Measurements from ENCODE around the gene NMUR1. TPM values are rescaled to one million over a fixed set of nuclear protein-coding genes. Genes with fewer than 3 reads are reported as not detected.
A peak's percentile ranks its signal among the peaks of the same experiment; 100 is the strongest.
"Not testable (repeated sequence)": the region's sequence is repeated elsewhere in the genome, so short reads cannot be mapped to it uniquely, and the experiment has no call there.

NMUR1 gene, protein sequence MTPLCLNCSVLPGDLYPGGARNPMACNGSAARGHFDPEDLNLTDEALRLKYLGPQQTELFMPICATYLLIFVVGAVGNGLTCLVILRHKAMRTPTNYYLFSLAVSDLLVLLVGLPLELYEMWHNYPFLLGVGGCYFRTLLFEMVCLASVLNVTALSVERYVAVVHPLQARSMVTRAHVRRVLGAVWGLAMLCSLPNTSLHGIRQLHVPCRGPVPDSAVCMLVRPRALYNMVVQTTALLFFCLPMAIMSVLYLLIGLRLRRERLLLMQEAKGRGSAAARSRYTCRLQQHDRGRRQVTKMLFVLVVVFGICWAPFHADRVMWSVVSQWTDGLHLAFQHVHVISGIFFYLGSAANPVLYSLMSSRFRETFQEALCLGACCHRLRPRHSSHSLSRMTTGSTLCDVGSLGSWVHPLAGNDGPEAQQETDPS
- 0.38 TPM for total RNA-seq
- long read RNA-seq = 0 reads

DNA sequence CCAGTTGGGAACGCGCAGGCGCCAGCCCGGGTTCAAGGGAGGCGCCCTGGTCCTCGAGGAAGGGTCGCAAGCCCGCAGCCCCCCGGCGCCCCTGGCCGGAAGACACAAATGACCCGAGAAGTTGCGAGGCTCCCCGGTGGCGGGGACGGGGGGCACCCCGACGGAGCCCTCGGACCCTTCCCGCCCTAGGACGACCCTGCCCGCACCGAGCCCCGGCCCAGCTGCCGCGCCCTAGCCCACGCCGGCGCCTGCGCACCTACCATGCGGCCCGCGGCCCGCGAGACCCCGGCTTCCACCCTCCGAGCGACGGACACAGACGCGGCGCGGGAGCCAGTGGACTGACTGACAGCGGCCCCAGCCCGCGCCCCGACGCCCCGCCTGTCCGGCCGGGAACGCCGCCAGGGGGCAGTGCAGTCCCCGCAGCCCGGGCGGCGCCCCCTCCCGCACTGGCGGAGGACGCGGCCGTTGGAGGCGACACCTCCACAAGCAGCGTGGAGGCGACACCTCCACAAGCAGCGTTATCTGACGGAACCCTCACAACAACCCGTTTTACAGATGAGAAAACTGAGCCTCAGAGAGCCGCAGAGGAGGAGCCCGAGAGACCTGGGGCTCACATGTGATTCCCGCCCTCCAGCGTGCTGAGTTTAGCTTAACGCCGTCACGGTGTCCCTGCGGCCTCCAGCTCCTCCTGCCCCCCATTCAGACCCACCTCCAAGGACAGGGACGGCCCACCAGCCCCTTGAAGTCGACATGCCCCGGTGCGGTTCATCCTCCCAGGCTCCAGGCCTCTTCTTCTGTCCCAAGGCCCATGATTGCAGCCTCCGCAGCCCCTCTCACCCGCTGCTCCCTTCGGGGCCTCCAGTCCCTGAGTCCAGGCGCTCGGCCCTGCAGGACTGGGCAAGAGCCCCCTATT, at the start of gene NMUR1:
TSS of gene NMUR1 (minus strand) at position 347 of the 913 bp plus-strand sequence. CDS start at position 263, 84 bp downstream.
- DNase-seq (ENCODE audit: missing footprints) (peak; percentile 90), ATAC-seq (peak; percentile 81)
- intact Hi-C loops (cut with DNase I) = loop anchor here (1.0 kb wide), 1 partner anchor 27 kb away; no protein-coding TSS in a partner anchor

DNA sequence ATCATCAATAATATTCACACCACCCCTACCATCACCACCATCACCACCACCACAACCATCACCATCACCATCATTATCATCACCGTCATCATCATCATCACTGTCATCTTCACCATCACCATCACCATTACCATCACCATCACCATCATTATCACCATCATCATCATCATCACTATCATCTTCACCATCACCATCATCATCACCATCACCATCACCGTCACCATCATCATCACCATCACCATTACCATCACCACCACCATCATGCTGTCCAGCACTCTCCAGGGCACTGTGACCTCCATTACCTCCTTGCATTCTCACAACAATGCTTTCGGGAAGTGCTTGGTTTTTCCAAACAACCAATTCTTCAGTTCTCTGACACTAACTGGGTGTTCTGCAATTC, 49.3 kb upstream of the NMUR1 start:
- ATAC-seq = no peak
- DNase-seq (ENCODE audit: missing footprints) = no peak
- intact Hi-C loops (cut with DNase I) = no loop called here

DNA sequence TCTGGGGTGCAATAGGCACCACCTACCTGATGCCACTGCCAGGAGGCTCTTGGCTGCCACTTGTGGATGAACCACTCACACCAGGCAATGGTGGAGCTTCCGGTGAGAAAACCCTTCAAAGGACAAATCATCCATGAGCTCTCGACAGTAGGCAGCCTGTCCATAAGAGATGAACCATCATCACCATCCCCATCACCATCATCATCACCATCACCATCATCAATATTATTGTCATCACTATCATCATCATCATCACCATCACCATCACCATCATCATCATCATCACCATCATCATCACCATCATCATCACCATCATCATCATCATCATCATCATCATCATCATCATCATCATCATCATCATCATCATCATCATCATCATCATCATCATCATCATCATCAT, 48.4 kb upstream of the NMUR1 start:
- DNase-seq (ENCODE audit: missing footprints); ATAC-seq; intact Hi-C loops (cut with DNase I): not testable (repeated sequence)

DNA sequence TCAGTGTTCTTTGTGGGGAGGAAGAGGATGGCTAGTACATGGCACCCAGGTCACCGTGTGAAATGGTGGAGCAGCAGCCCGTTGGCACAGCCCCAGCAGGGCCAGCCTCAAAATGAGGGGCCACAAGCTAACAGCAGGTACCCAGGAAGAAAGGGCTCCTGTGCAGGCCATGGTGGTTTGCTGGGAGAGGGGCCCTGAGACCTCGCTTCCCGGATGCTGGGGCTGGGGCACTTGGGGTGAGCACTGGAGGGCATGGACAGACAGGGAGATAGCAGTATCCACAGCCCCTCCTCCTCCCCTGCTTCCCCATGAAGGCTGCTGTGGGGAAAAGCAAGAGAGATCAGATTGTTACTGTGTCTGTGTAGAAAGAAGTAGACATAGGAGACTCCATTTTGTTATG, 46.2 kb upstream of the NMUR1 start:
- ATAC-seq (no peak), DNase-seq (ENCODE audit: missing footprints) (no peak)
- intact Hi-C loops (cut with DNase I) = no loop called here

DNA sequence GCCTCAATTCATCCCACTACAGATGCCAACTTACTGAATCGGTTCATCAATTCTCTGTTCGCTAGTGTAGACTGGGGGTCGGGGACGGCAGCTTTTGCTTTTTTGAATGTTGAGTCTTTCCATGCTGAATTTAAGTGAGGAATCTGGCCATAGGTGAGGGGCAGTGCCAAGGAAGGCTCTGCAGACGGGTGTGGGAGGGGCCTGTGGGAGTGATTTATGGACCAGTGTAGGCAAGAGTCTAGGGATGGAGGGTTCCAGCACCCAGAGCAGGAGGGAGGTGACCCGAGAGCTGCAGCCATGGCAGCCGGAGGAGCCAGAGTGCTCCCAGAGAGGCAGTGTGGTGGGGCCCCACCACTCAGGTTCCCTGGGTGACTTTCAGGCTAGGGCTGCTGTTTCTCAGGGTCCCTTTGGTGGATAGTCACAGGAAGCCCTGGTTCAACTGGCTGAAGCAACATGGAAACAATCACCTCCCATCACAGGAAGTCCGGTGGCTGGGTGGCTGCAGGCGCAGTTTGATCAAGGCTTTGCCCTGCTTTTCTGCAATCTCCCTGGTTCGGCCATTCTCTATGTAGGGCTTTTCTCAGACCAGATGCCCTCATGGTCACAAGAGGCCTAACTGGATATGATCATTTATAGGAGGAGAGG, 45.5 kb upstream of the NMUR1 start:
- DNase-seq (ENCODE audit: missing footprints) (no peak), ATAC-seq (no peak)
- intact Hi-C loops (cut with DNase I) = no loop called here

DNA sequence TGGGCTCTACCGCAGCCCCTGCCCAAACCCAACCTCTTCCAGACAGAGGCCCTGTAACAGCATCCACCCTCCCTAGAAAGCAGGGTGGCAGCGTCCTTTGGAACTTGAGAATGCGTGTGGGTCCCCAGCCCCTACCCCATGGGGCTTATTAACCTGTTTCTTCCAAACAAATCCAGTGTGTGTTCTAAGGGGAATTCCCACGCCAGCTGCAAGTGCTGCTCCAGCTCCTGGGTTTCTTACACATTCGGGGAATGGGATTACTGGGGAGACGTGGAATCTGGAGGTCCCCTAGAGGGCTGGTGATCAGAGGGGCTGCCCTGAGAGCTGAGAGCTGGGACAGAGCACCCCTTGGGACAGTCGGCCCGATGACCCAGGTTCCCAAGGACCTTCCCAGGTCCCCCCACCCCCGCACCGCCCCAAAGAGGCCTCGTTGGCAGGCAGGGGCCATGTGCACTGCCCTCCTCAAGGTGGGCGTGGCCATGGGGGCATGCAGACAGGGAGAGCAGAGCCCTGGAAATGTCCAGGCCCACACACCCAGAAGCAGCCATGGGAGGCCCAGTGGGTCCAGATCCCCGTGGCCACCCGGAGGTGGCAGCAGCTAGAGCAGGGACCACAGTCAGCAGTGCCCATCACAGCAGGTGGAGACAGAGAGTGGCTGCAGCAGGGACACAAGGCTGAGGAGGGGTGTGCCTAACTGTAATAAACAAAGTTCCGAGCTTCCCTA, 43.6 kb upstream of the NMUR1 start:
- DNase-seq (ENCODE audit: missing footprints) (no peak), ATAC-seq (no peak)
- intact Hi-C loops (cut with DNase I) = no loop called here

DNA sequence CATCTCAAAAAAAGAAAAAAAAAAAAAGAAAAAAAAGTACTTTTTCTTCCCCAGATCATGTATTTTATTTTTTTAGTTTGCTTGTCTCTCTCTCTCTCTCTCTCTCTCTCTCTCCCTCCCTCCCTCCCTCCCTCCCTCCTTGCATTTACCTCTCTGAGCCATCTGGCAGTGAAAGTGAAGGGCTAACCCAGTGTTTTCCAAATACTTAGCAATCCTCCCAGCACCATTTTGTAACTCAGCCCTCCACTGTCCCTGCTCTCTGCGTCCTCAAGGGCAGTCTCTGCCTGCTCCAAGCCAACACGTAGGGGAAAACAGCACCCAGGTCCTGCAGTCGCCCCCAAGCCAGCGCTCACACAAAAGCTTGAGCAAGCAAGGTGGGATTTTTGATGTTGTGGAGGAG, 42.9 kb upstream of the NMUR1 start:
- no peak for ATAC-seq
- intact Hi-C loops (cut with DNase I) = no loop called here
- no peak for DNase-seq (ENCODE audit: missing footprints)

DNA sequence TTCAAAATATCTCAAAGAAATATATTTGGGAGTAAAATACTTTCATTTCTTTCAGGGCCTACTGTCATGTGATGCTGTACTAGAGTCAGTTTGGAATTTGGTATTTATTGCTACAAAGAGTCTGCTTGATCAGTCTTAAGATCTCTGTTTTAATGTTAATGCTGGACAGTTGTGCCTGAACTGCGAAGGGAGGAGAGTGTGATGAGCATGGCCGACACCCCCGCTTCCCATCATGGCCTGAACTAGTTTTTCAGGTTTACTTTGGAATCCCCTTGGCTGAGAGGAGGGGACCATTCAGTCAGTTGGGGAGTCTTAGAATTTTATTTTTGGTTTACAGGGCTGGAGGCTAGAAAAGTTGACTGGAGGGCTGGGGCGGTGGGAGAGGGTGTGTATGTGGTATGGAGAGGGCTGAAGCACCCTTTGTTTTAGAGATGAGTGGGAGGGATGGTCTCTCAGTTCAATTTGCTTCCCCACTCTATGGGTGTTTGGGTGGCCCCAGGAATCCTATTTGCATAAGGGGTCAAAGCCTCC, 41.5 kb upstream of the NMUR1 start:
- intact Hi-C loops (cut with DNase I) = no loop called here

DNA sequence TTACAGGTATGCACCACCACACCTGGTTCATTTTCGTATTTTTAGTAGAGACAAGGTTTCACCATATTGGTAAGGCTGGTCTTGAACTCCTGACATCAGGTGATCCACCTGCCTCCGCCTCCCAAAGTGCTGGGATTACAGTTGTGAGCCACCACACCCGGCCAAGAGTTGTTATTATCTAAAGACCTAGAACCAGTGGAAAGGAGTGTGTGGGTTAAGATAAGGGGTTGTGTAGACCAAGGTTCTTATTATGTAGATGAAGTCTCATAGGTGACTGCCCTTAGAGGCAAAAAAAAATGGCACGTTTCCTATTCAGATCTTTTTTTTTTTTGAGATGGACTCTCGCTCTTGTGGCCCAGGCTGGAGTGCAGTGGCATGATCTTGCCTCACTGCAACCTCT, 40.7 kb upstream of the NMUR1 start:
- intact Hi-C loops (cut with DNase I); ATAC-seq: not testable (repeated sequence)

More for the DNA sequence above, 41.5 kb upstream of the NMUR1 start:
- no peak for ATAC-seq
- no peak for DNase-seq (ENCODE audit: missing footprints)

DNA sequence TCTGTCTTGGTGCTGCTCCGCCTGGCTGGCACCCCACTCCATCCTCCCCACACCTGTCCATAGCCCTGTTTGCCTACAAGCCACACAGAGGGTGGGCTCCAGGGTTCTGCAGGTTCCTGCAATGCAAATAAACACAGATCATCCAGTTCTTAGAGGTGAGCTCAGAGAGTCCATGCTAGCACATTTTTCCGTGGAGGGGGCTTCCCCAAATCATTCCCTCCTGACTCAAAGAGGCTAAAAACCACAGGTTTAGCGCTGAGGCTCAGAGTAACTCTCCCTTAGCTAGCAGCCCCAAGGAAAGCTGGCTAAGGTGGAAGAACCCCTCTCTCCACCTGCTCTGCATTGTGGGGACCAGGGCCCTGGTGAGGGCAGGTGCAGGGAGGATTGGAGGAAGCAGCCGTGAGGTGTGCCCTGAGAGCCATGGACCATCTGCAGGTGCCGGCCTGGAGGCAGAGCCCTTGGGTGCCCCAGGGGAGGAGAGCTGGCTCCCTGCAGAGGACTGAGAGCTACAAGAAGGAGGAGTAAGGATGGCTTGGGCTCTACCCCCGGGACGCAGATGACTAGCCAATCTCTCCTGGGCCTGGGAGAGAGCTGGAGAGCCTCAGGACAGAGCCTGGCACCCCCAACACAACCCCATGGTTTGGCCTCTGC, 38.7 kb upstream of the NMUR1 start:
- intact Hi-C loops (cut with DNase I) = no loop called here
- DNase-seq (ENCODE audit: missing footprints) = no peak
- ATAC-seq = no peak

More for the DNA sequence above, 40.7 kb upstream of the NMUR1 start:
- DNase-seq (ENCODE audit: missing footprints) = not testable (repeated sequence)

DNA sequence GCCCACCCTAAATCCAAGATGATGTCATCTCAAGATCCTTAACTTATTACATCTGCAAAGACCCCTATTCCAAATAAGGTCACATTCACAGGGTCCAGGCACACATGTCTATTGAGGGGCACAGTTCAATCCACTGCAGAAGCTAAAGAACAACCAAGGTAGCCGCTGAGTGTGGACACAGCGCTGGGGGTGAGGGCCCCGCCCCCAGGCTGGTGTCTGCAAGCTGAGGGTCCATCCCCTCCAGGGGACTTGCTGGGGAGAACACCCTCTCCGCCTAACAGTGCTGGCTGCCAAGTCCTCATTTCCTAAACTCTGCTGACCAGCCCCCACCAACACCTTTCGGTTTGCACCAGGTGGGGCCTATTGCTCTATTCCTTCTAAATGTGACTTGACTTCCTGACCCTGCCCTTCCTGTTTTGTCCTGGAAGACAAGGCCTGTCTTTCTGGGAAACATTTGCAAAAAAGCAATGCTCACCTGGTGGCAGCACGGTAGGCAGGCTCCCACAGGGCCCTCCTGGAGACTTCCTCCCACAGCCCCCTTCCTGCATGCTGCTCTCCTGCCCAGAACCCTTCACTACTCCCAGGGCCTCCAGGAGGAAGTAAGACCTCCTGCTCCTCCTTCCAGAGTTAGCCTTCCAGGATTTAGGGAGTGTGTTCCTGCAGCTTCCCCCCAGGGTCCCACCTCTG, 38.0 kb upstream of the NMUR1 start:
- DNase-seq (ENCODE audit: missing footprints) (no peak), ATAC-seq (no peak)
- intact Hi-C loops (cut with DNase I) = no loop called here

DNA sequence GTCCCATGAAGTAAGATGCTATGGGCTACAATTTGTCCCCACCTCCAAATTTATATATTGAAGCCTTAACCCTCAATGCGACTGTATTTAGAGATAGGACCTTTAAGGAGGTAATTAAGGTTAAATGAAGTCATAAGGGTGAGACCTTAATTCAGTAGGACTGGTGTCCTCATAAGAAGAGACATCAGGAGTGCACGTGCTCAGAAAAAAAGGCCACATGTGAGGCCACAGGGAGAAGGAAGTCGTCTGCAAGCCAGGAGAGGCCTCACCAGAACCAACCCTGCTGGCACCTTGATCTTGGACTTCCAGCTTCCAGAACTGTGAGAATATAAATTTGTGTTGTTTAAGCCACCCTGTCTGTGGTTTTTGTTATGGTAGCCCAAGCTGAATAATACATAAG, 36.9 kb upstream of the NMUR1 start:
- intact Hi-C loops (cut with DNase I) = no loop called here
- DNase-seq (ENCODE audit: missing footprints) (no peak), ATAC-seq (no peak)

DNA sequence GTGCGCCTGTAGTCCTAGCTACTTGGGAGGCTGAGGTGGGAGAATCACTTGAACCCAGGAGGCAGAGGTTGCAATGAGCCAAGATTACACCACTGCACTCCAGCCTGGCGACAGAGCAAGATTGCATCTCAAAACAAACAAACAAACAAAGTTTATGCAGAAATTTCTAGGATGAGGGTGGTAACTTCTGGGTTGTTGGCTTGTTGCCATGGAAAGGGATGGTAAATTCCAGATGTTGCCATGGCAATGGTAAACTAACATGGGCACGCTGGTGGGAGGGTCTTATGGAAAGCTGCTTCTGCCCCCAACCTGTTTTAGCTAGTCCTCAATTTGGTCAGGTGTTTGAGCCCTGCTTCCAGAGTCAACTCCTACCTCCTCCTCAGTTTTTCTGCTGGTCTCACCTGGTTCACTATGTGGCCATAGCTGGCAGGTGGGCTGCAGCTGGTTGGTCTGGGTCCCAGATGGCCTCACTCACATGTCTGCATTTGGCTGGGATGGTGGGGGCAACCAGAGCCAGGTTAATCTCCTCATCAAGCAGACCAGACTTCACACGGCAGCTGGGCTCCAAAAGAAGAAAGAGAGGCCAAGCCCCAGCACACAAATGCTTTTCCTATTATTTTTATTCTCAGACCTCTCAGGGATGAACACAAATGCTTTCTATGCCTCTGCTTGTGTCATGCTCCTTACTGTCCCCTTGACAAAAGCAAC, 35.8 kb upstream of the NMUR1 start:
- DNase-seq (ENCODE audit: missing footprints) = no peak
- ATAC-seq = no peak
- intact Hi-C loops (cut with DNase I) = no loop called here

DNA sequence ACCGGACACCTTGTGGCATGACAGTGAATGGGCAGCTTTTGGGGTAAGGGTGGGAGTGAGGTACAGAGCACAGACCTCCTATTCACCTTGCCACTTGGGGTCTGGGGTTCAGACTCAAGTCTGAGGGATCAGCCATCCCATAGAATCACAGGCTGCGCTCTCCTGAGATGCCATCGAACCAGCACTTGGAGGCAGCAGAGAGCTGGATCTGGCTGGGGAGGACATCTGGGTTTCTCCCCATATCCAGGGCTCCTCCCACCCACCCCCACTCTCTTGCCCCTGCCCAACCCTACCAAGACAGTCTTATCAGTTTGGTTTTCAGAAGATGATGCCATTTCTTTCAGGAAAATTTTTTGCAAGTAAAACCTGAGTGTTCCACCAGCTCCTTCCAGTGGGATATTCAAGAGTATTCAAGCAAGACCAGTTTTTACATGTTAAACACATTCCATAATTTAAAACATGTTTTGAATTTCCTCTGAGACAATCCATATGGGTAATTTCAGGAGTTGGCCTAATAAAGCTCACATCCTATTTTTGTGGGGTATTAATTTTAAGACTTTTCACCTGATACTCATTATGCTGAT, 33.2 kb upstream of the NMUR1 start:
- DNase-seq (ENCODE audit: missing footprints) (no peak), ATAC-seq (peak; percentile 83)
- intact Hi-C loops (cut with DNase I) = loop anchor here (2.0 kb wide), 1 partner anchor 37 kb away; no protein-coding TSS in a partner anchor

DNA sequence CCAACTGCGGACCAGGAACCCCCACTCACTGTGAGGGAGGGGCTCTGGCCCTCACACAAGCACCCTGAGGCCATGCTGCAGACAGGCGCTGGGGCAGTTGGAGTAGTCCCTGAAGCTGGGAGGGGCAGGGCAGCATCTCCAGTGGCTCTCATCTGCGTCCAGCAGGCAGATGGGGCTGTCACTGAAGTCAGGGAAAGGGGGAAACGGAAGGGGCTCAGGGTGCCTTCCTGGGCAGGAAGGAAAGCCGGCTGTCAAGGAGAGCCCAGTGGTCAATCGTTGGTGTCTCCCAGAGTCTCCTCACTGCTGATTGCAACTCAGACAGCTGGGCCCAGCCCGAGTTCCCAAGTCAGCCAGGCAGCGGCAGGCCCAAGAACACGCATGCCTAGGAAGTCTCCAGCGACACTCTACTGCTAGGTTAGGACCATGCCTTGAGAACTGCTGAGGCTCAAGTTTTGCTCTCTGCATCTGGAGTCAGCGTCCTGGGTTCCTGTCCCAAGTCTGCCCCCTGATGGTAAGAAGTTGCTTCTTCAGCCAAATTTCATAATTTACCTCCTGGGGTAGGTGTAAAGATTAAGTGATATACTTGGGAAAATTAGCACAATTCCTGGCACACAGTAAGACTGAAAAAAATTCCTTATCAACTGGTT, 27.4 kb upstream of the NMUR1 start:
- DNase-seq (ENCODE audit: missing footprints) = peak; percentile 83
- ATAC-seq = peak; percentile 94
- intact Hi-C loops (cut with DNase I) = loop anchor here (1.0 kb wide), 2 partner anchors 26 to 75 kb away; no protein-coding TSS in a partner anchor

DNA sequence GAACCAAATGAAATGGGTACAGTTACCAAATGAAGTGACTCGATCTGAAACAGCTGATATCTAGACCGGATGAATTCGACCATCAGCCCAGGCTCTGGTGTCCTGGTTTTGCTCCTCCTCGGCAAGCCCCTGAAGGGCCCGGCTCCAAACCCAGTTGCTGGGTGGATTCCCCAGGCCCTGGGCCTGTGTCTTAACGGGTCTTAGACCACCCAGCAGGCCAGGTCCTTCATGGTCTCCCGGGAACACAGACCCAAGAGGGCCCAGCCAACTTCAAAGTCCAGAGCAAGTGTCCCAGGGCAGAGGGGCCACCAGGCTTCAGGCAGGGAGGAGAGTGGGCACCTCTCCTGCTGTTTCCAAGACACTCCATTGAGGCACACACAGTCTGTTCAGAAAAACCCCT, 26.7 kb upstream of the NMUR1 start:
- ATAC-seq (no peak), DNase-seq (ENCODE audit: missing footprints) (no peak)
- intact Hi-C loops (cut with DNase I) = loop anchor here (1.0 kb wide), 1 partner anchor 26 kb away; no protein-coding TSS in a partner anchor
